GM19193 (cell line): ENCODE data around the gene POLR3GL.

ENCODE experiments used
- POLR2A ChIP-seq: IDR thresholded peaks from 4 replicates; pipeline ENCODE4 v1.6.1; 2011; ENCODE audit not compliant: insufficient read depth, insufficient read length; ENCODE audit errors: extremely low read depth

Gene POLR3GL

GRCh38 chr1:145942871-145943270, 21.6 kb upstream of the POLR3GL start:
- no peak for TF ChIP-seq POLR2A

GRCh38 chr1:145944532-145944931, 20.0 kb upstream of the POLR3GL start:
- TF ChIP-seq POLR2A = no peak

GRCh38 chr1:145946477-145946986, 18.0 kb upstream of the POLR3GL start:
- TF ChIP-seq POLR2A = no peak

GRCh38 chr1:145947551-145947950, 16.9 kb upstream of the POLR3GL start:
- no peak for TF ChIP-seq POLR2A

DNA sequence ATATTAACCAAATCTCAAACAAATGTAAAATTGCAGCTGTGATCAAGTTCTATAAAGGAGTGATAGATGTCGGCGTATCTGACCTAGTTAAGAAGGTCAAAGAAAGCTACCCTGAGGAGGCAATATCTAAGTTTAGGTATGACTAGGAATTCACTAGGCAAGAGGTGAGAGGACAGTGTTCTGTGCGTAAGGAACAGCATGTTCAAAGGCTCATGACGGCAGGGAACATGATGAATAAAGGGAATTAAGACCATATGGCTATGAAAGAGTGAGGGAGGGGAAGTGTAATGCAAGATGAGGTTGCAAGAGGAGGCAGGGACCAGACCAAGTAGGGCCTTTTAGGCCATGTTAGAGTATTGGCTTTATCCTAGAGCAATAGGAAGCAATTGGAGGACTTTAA, 15.3 kb upstream of the POLR3GL start:
- TF ChIP-seq POLR2A = no peak

GRCh38 chr1:145951526-145951925, 13.0 kb upstream of the POLR3GL start:
- no peak for TF ChIP-seq POLR2A

DNA sequence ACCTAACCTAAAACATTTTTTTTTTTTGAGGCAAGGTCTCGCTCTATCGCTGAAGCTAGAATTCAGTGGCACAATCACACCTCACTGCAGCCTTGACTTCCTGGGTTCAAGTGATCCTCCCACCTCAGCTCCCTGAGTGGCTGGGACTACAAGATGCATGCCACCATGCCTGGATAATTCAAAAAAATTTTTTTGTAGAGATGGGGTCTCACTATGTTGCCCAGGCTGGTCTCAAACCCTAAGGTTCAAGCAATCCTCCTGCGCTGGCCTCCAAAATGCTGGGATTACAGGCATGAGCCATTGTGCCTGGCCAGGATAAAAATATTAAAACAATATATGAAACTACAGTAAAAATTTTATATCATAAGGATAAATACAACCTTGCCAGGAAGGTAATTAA, 11.6 kb upstream of the POLR3GL start:
- no peak for TF ChIP-seq POLR2A

GRCh38 chr1:145953861-145954260, 10.6 kb upstream of the POLR3GL start:
- no peak for TF ChIP-seq POLR2A

DNA sequence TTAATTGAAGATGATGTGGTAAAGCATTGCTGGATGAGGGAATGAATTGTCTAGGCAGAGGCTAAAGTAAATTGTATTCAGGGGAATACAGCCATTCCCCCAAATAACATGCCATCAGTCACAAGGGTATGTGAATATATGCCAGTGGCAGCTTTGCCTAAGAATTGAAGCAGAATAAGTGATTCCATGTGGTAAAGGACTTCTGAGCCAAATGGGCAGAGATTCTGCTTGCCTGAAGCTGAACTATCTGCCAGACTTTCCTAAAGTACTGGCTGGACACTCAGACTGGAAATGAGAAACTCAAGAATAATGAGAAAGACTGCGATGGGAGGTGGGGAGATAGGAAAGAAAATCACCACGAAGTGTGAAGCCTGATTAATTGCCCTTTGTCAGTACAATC, 9.1 kb upstream of the POLR3GL start:
- TF ChIP-seq POLR2A = no peak

GRCh38 chr1:145956361-145956760, 8.1 kb upstream of the POLR3GL start:
- TF ChIP-seq POLR2A = no peak

GRCh38 chr1:145956781-145957442, 7.6 kb upstream of the POLR3GL start:
- no peak for TF ChIP-seq POLR2A

DNA sequence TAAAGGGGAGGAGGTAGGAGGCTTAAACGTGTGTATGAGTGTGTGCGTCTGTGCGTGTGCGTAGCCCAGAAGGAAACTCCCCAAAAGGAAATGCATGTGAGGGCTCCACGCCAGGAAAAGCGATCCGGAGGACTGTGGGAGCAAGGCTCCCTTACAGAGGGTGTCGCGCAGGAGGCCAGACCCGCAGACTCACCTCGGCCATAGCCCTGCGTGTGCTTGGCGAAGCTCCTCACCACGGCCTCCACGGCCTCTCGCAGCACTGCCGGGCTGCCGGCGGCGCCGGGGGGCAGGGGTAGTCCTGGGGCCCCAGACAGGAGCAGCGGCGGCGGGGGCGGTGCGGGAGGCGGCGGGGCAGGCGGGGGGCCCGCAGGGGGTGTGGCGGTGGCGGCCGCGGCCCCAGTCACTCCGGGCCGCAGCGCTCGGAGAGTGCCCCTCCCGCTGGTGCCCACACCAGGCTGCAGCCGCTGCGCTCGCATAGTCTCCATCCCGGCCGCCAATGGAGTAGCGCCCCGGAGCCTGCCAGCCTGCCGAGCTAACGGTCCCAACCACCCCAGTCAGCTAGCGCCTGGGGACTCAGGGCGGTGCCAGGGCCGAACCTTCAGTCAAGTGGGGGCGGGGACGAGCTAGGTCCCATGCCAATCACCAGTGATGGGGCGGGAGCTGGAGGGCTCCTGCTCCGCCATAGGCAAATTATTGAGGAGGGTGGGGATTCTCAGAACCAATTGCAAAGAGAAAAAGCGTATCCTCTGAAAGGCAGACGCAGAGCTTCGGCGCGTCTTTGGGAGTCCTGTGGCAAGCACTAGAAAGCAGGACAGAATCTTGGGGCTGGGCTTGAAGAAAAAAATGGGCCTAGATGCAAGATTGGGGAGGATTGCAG, 6.8 kb upstream of the POLR3GL start, which contains the start of gene LIX1L:
Gene LIX1L (minus strand): TSS at position 575 of the 877 bp plus-strand sequence. CDS start 90 bp downstream, at position 485.
- TF ChIP-seq POLR2A = peak; percentile 79

DNA sequence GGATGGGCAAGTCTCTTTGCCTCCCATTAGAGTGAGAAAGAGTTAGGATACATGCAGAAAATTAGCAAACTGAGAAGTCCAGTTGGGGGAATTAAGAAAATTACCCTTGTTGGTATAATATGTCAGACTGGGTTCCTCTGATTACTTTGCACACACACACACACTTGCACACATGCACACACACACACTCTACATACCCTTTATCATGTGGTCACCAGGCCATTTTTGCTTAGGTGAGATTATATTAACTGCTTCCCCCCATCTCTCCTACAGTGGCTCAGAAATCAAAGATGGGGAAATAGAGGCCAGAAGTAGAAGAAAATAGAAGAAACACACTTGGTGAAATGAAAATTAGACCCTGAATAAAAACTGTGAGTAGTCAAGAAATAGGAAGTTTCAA, 5.8 kb upstream of the POLR3GL start:
- no peak for TF ChIP-seq POLR2A

GRCh38 chr1:145959333-145959732, 5.2 kb upstream of the POLR3GL start:
- no peak for TF ChIP-seq POLR2A

GRCh38 chr1:145959957-145960467, 4.5 kb upstream of the POLR3GL start:
- no peak for TF ChIP-seq POLR2A
